Liver (tissue), 9 donors: ENCODE results near the gene DDR2. TPM values are rescaled to one million over a fixed set of nuclear protein-coding genes. Genes with fewer than 3 reads are reported as not detected.
A peak's percentile ranks its signal among the peaks of the same experiment; 100 is the strongest.

Experiments used
- DNase-seq: peaks from one replicate; pipeline ENCODE4 v3.0.0-alpha.2; 2017; ENCODE audit warnings: low spot score
- H3K27ac ChIP-seq, 2 donors: one replicate each; pipeline ENCODE4 v1.7.0; 2013; ENCODE audit warnings: inconsistent platforms in 2 of 2, low read length in 2 of 2, control low read depth in 1 of 2, low read depth in 1 of 2, mild to moderate bottlenecking in 1 of 2
- H3K27me3 ChIP-seq, 4 donors: one replicate each; pipeline versions ENCODE4 v1.6.1 to v1.7.0; 2013; ENCODE audit warnings: low read length in 3 of 4, inconsistent platforms in 1 of 4, mild to moderate bottlenecking in 1 of 4, moderate library complexity in 1 of 4; ENCODE audit not compliant: control insufficient read depth in 4 of 4, insufficient read depth in 4 of 4
- H3K36me3 ChIP-seq, 4 donors: one replicate each; pipeline versions ENCODE4 v1.6.1 to v1.7.0; 2013; ENCODE audit warnings: low read length in 3 of 4, mild to moderate bottlenecking in 3 of 4, low read depth in 1 of 4, moderate library complexity in 1 of 4; ENCODE audit not compliant: control insufficient read depth in 4 of 4, insufficient read depth in 3 of 4
- H3K4me1 ChIP-seq, 4 donors: one replicate each; pipeline versions ENCODE4 v1.6.1 to v1.7.0; 2013; ENCODE audit warnings: low read length in 3 of 4, mild to moderate bottlenecking in 3 of 4, moderate library complexity in 1 of 4; ENCODE audit not compliant: control insufficient read depth in 4 of 4, insufficient read depth in 4 of 4
- H3K4me3 ChIP-seq, 3 donors: one replicate each; pipeline versions ENCODE4 v1.6.1 to v1.7.0; 2013; ENCODE audit warnings: low read length in 3 of 3, control low read depth in 1 of 3, low read depth in 1 of 3, mild to moderate bottlenecking in 1 of 3
- H3K9ac ChIP-seq, 2 donors: one replicate each; pipeline ENCODE4 v1.7.0; 2013; ENCODE audit warnings: low read length in 2 of 2, mild to moderate bottlenecking in 2 of 2, moderate library complexity in 2 of 2, control low read depth in 1 of 2, low read depth in 1 of 2
- H3K9me3 ChIP-seq, 4 donors: one replicate each; pipeline versions ENCODE4 v1.6.1 to v1.7.0; 2013; ENCODE audit warnings: low read length in 3 of 4; ENCODE audit not compliant: control insufficient read depth in 4 of 4
- EGR1 ChIP-seq, 2 donors: IDR thresholded peaks; 2 replicates each; pipeline ENCODE4 v1.6.1; 2016 to 2018; ENCODE audit warnings: antibody characterized with exemption in 2 of 2, low read depth in 2 of 2
- FOXA1 ChIP-seq: IDR thresholded peaks from 2 replicates; pipeline ENCODE4 v1.6.1; 2016; ENCODE audit warnings: antibody characterized with exemption
- FOXA2 ChIP-seq: IDR thresholded peaks from 2 replicates; pipeline ENCODE4 v1.6.1; 2016; ENCODE audit warnings: antibody characterized with exemption
- GABPA ChIP-seq, 2 donors: IDR thresholded peaks in 1 of 2; conservative IDR thresholded peaks in 1 of 2; 2 replicates each; pipeline ENCODE4 v1.6.1; 2016; ENCODE audit warnings: antibody characterized with exemption in 2 of 2, mild to moderate bottlenecking in 1 of 2, moderate library complexity in 1 of 2
- JUND ChIP-seq, 2 donors: IDR thresholded peaks; 2 replicates each; pipeline ENCODE4 v1.6.1; 2016; ENCODE audit warnings: antibody characterized with exemption in 2 of 2
- NR2F2 ChIP-seq: IDR thresholded peaks from 2 replicates; pipeline ENCODE4 v1.6.1; 2016; ENCODE audit warnings: antibody characterized with exemption
- RAD21 ChIP-seq, 2 donors: IDR thresholded peaks; 2 replicates each; pipeline ENCODE4 v1.6.1; 2016; ENCODE audit warnings: antibody characterized with exemption in 2 of 2, mild to moderate bottlenecking in 2 of 2
- RXRA ChIP-seq, 2 donors: IDR thresholded peaks; 2 replicates each; pipeline ENCODE4 v1.6.1; 2017 to 2018; ENCODE audit warnings: antibody characterized with exemption in 2 of 2, mild to moderate bottlenecking in 1 of 2
- SP1 ChIP-seq: IDR thresholded peaks from 2 replicates; pipeline ENCODE4 v1.6.1; 2018; ENCODE audit warnings: antibody characterized with exemption, mild to moderate bottlenecking
- TAF1 ChIP-seq: conservative IDR thresholded peaks from 2 replicates; pipeline ENCODE4 v1.6.1; 2016; ENCODE audit warnings: antibody characterized with exemption, mild to moderate bottlenecking
- YY1 ChIP-seq: IDR thresholded peaks from 2 replicates; pipeline ENCODE4 v1.6.1; 2016; ENCODE audit warnings: antibody characterized with exemption, mild to moderate bottlenecking
- WGBS: extraction: QIAGEN DNeasy Blood & Tissue Kit; methylation state at CpG from one replicate; pipeline ENCODE4 v1.1.7; 2013; 5-methylcytosine and 5-hydroxymethylcytosine counted together
- polyA plus RNA-seq, 2 donors: library from polyadenylated mRNA; stranded (reverse) in 1 of 2; unstranded in 1 of 2; fragments of 200-250 nt in 1 of 2; fragments of >200 nt in 1 of 2; fragmentation: Nextera tagmentation in 1 of 2; extraction: Ambion mirVana in 1 of 2; gene quantifications; one replicate each; pipeline versions ENCODE4 v1.2.1 to v1.2.3, GENCODE V29; 2013 to 2015
- total RNA-seq, 2 donors: library from RNA; depleted of rRNA; stranded (reverse); fragments of >200 nt; gene quantifications; one replicate each; pipeline ENCODE4 v1.2.3, GENCODE V29; 2014
- TF ChIP-seq, protein P1 (sequence below): IDR thresholded peaks from 2 replicates; pipeline ENCODE4 v1.6.1; 2016; ENCODE audit warnings: antibody characterized with exemption
- TF ChIP-seq, protein P2 (sequence below): IDR thresholded peaks from 2 replicates; pipeline ENCODE4 v1.6.1; 2016; ENCODE audit warnings: antibody characterized with exemption, mild to moderate bottlenecking
- donor health status: healthy.
- donor health status: healthy.
- donor health status: healthy.
- donor health status: healthy.
- donor health status: healthy.

DDR2 gene
- total and polyA plus RNA-seq, 4 donors = 1.2 to 6.4 (median 2.1) TPM

DNA sequence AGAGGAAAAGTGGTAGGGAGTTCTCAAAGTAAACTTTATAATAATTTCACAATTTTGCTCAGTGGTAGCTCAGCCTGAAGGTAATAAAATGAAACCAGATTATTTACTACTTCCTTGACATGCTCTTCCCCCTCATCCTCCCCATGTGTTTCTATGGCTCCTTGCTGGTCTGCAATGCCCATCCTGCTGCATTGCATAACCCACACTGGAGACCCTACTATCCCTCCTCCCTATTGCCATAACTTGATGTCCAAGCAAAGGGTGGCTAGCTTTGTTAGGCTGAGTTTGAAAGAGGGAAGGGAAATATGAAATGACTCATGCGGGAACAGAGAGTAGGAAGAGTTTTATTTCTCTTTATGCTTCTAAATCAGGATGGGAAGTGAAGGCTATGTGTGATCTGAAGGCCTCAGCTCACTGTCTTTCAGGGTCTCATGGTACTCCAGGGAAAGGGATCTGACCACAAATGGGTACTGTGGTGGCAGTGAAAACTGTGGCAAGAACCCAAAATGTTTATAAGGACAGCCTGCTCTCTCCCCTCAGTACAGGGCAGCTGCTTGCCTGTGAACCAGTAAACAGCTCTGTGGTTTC, 121.8 kb downstream of the DDR2 start:
- Histone ChIP-seq H3K27ac (no peak overlapping the region), H3K9ac (no peak overlapping the region), H3K4me1 (no peaks in the 10 kb centered on the region), H3K4me3 (no peak overlapping the region), H3K9me3 (no peaks in the 10 kb centered on the region), H3K27me3 (no peaks in the 10 kb centered on the region), H3K36me3 (no peaks in the 10 kb centered on the region)
- TF ChIP-seq FOXA2 = no peak
- no peak for TF ChIP-seq TAF1
- no peak for TF ChIP-seq FOXA1
- TF ChIP-seq, protein P1, sequence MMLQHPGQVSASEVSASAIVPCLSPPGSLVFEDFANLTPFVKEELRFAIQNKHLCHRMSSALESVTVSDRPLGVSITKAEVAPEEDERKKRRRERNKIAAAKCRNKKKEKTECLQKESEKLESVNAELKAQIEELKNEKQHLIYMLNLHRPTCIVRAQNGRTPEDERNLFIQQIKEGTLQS = no peak
- TF ChIP-seq RXRA (IDR thresholded peaks at IDR 0.05) = no peak
- no peak for DNase-seq
- WGBS = 93% methylated on average over 1 of the region's 1 CpG

DNA sequence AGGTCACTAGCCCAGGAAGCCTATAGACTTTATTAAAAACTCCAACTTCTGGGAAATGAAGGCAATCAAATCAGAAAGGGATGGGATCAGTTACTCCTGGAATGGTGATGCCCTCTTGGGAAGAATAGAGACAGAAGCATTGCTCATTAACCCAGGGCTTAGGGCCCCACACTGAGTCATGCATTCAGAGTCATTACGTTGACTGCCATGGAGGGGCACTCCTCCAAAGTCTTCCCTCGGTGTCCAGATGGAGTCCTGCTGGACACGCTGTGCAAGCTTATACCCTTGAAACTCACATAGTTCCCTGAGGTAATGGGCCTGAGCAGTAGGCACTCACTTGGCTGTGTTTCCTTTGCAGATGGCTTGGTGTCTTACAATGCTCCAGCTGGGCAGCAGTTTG, 123.0 kb downstream of the DDR2 start:
- no peaks in the 10 kb centered on the region for H3K9me3 ChIP-seq
- no peak overlapping the region for H3K4me3 ChIP-seq
- H3K27ac ChIP-seq = no peak overlapping the region
- 91% methylated on average over 3 of the region's 3 CpGs for WGBS
- no peaks in the 10 kb centered on the region for H3K36me3 ChIP-seq
- DNase-seq = no peak
- TF ChIP-seq, protein P2, sequence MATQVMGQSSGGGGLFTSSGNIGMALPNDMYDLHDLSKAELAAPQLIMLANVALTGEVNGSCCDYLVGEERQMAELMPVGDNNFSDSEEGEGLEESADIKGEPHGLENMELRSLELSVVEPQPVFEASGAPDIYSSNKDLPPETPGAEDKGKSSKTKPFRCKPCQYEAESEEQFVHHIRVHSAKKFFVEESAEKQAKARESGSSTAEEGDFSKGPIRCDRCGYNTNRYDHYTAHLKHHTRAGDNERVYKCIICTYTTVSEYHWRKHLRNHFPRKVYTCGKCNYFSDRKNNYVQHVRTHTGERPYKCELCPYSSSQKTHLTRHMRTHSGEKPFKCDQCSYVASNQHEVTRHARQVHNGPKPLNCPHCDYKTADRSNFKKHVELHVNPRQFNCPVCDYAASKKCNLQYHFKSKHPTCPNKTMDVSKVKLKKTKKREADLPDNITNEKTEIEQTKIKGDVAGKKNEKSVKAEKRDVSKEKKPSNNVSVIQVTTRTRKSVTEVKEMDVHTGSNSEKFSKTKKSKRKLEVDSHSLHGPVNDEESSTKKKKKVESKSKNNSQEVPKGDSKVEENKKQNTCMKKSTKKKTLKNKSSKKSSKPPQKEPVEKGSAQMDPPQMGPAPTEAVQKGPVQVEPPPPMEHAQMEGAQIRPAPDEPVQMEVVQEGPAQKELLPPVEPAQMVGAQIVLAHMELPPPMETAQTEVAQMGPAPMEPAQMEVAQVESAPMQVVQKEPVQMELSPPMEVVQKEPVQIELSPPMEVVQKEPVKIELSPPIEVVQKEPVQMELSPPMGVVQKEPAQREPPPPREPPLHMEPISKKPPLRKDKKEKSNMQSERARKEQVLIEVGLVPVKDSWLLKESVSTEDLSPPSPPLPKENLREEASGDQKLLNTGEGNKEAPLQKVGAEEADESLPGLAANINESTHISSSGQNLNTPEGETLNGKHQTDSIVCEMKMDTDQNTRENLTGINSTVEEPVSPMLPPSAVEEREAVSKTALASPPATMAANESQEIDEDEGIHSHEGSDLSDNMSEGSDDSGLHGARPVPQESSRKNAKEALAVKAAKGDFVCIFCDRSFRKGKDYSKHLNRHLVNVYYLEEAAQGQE = no peak
- no peak for TF ChIP-seq RAD21 (IDR thresholded peaks at IDR 0.05)
- no peak for TF ChIP-seq YY1
- no peak for TF ChIP-seq NR2F2
- TF ChIP-seq SP1 = no peak
- no peak for TF ChIP-seq EGR1 (IDR thresholded peaks at IDR 0.05; ENCODE audit: low read depth in 2 of 2)
- no peak for TF ChIP-seq GABPA (IDR thresholded peaks at IDR 0.05 in 1 of 2, conservative IDR thresholded peaks at IDR 0.05 in 1 of 2)
- no peaks in the 10 kb centered on the region for H3K4me1 ChIP-seq
- no peaks in the 10 kb centered on the region for H3K27me3 ChIP-seq
- no peak overlapping the region for H3K9ac ChIP-seq

DNA sequence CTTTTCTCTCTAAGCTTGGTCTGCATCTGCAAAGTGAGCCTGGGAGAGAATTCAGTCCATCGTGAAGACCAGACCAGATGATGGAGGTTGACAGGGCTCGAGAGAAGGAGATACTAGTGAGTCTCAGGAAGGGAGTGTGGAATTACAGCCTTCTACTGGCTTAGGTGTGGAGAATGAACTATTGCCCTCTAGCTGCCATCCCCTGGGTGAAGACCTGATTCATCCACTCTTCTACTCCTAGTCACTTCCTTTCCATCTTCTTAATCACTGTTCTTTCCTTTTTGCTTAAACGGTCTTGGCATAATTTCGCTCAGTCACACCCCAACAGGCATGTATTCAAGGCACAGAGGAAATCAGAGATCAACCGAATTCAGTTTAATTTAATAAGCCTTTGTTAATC, 124.3 kb downstream of the DDR2 start:
- no peaks in the 10 kb centered on the region for H3K36me3 ChIP-seq
- TF ChIP-seq JUND (IDR thresholded peaks at IDR 0.05) (no peak), RAD21 (IDR thresholded peaks at IDR 0.05) (peak; percentile 49 to 50)
- no peaks in the 10 kb centered on the region for H3K4me1 ChIP-seq
- no peak for DNase-seq
- no peak overlapping the region for H3K9ac ChIP-seq
- no peaks in the 10 kb centered on the region for H3K27me3 ChIP-seq
- H3K9me3 ChIP-seq = no peaks in the 10 kb centered on the region
- 88% methylated on average over 5 of the region's 5 CpGs for WGBS
- no peak overlapping the region for H3K4me3 ChIP-seq
- H3K27ac ChIP-seq = no peak overlapping the region
